Measurements from ENCODE around the gene CREB1. TPM values are rescaled to one million over a fixed set of nuclear protein-coding genes. Genes with fewer than 3 reads are reported as not detected.

CREB1 gene
- total and polyA plus RNA-seq, 10 of the 15 experiments (the other 5 are each of a cell fraction or from before 2014, with no cell fraction given) = 13.4 to 76.9 (median 39.5) TPM

GRCh38 chr2:207532676-207533075, 2.9 kb downstream of the CREB1 start (continued):
- TF ChIP-seq ZBTB4 (CRISPR knock-in tag; IDR thresholded peaks at IDR 0.05) (no peak), ZNF217 (IDR thresholded peaks at IDR 0.05) (no peak), TBL1XR1 (IDR thresholded peaks at IDR 0.05; ENCODE audit: low read depth, low read length) (no peak), SMC3 (IDR thresholded peaks at IDR 0.05; ENCODE audit: borderline replicate concordance, low read length) (no peak), EZH2 (IDR thresholded peaks at IDR 0.05; ENCODE audit: borderline replicate concordance, control insufficient read depth, low read depth, low read length) (no peak), CREB1 (IDR thresholded peaks at IDR 0.05; ENCODE audit: low read depth) (no peak), SREBF2 (IDR thresholded peaks at IDR 0.05; ENCODE audit: low read length) (no peak), ASH2L (IDR thresholded peaks at IDR 0.05; ENCODE audit: borderline replicate concordance, low read depth) (no peak), NFYA (IDR thresholded peaks at IDR 0.05; ENCODE audit: borderline replicate concordance, low read depth, low read length) (no peak), BCLAF1 (IDR thresholded peaks at IDR 0.05) (no peak)
